ENCODE measurements around the gene STPG1. TPM values are rescaled to one million over a fixed set of nuclear protein-coding genes. Genes with fewer than 3 reads are reported as not detected.

STPG1 gene
- total RNA-seq, 1 experiment from 2014 or later, result 9.1 TPM

DNA sequence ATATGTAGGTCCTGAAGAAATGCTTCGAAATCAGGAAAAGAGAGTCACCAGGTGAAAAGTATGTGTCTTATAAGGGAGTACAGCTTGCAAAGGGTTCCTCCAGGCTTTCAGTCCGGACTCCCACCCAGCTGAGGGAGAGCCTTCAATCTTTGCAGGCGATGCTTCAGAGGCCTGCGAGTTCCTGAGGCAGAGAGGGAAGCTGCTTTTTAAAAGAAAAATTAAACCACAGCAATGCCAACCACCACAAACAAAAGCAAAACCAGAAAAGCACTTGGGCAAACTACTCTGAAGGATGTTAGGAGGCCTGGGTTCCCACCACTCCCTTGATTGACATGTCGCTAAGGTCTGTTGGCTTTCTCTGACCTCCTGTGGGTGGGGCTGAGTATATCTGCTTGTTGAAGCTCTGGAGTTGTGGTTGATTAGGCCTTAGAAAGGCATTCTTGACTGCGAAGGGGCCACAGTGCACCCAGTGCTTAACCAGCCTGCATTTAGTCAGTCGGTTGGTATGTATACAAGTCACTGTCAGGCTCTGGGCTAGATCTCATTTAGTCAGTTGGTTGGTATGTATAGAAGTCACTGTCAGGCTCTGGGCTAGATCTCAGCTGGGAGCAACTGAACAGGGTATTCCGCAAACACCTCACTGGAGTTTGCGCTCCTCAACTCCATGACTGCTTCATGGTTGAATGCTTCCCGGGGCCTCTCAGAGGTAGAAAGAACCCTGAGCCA is 3.2 kb upstream of the STPG1 start:
- intact Hi-C loops (cut with micrococcal nuclease; ENCODE audit: unreplicated experiment), result loop anchor here (10.0 kb wide), 2 partner anchors 88 to 218 kb away; partner anchors contain the start of gene RCAN3
- CTCF ChIA-PET, result interaction anchor here (0.5 to 1.3 kb wide), 2 partner anchors 141 to 148 kb away, joined by 3 read pairs; no protein-coding TSS in a partner anchor
- no peaks in the 10 kb centered on the region for H3K27me3 Mint-ChIP-seq (ENCODE audit: unreplicated experiment)
- peaks cover 33% of the 10 kb centered on the region for H3K4me1 Mint-ChIP-seq (ENCODE audit: low read depth, unreplicated experiment)
- H3K36me3 Mint-ChIP-seq (ENCODE audit: insufficient read depth, unreplicated experiment), result peaks cover 48% of the 10 kb centered on the region
- peak overlapping the region; percentile 74 for H3K27ac Mint-ChIP-seq (ENCODE audit: unreplicated experiment)
- BruUV-seq (replicated peaks), result no TSS peak
- H3K4me3 Mint-ChIP-seq (ENCODE audit: low read depth, unreplicated experiment), result peak overlapping the region; percentile 98
- no peak for TF ChIP-seq CTCF (IDR thresholded peaks at IDR 0.05; ENCODE audit: unreplicated experiment)
- peak; percentile 18 for DNase-seq
- no peaks in the 10 kb centered on the region for H3K9me3 Mint-ChIP-seq (ENCODE audit: low read depth, unreplicated experiment)

DNA sequence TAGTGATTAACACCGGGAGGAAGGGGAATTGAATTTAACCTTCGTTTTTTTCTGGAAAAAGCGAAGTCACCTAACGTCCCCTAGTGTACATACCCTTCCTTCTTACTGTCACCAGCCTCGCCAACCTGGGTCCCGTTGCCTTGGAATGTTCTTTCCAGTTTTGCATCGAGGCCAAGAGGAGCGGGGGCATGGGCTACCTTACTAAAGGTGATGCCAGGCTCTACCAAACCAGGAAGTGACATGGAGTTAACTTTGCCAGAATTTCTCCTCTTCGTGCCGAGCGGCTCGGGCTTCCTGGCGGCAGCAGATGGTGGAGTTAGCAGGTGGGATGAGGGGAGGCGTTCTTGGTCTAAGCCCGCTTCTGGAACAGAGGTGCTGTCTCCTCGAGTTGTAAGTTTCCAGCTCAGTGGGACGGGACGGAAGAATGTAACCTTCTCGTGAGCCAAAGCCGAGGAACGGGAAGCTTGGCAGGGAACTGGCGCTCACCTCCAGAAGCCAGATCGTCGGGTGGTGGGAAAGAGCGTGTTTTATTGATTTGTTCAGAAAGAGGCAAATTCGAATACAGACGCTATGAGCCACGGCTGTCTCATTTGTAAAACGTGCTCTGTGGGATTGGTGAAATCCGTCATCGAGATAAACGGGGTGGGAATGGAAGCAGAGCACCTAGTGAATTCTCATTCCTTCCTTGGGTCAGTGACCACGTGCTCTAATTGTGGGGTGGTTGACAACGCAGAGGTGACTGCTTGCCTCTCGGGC is 2.5 kb upstream of the STPG1 start:
- peaks cover 48% of the 10 kb centered on the region for H3K36me3 Mint-ChIP-seq (ENCODE audit: insufficient read depth, unreplicated experiment)
- TF ChIP-seq CTCF (IDR thresholded peaks at IDR 0.05; ENCODE audit: unreplicated experiment), result no peak
- H3K9me3 Mint-ChIP-seq (ENCODE audit: low read depth, unreplicated experiment), result no peaks in the 10 kb centered on the region
- CTCF ChIA-PET, result interaction anchor here (1.0 to 1.7 kb wide), 7 partner anchors 24 to 171 kb away, joined by 3 to 8 read pairs (median 3); partner anchors contain the start of gene RCAN3
- intact Hi-C loops (cut with micrococcal nuclease; ENCODE audit: unreplicated experiment), result loop anchor here (10.0 kb wide), 2 partner anchors 89 to 219 kb away; partner anchors contain the start of gene RCAN3
- H3K27me3 Mint-ChIP-seq (ENCODE audit: unreplicated experiment), result no peaks in the 10 kb centered on the region
- peak overlapping the region; percentile 74 for H3K27ac Mint-ChIP-seq (ENCODE audit: unreplicated experiment)
- TSS peak; percentile 59 for BruUV-seq (replicated peaks)
- peak; percentile 14 for DNase-seq
- peaks cover 37% of the 10 kb centered on the region for H3K4me1 Mint-ChIP-seq (ENCODE audit: low read depth, unreplicated experiment)
- peak overlapping the region; percentile 98 for H3K4me3 Mint-ChIP-seq (ENCODE audit: low read depth, unreplicated experiment)

GRCh38 chr1:24415334-24415909 is 1.8 kb upstream of the STPG1 start, which contains the start of gene NIPAL3:
TSS of gene NIPAL3 (plus strand) at chr1:24415802. CDS start at chr1:24419548, 3,746 bp downstream.
- peak within 1 kb of the TSS; percentile 74 for H3K27ac Mint-ChIP-seq (ENCODE audit: unreplicated experiment)
- H3K4me1 Mint-ChIP-seq (ENCODE audit: low read depth, unreplicated experiment), result peaks cover 37% of the 10 kb centered on the region
- H3K4me3 Mint-ChIP-seq (ENCODE audit: low read depth, unreplicated experiment), result peak within 1 kb of the TSS; percentile 98
- CTCF ChIA-PET, result interaction anchor here (0.7 to 1.7 kb wide), 9 partner anchors 23 to 221 kb away, joined by 3 to 8 read pairs (median 3); partner anchors contain the start of gene RCAN3
- intact Hi-C loops (cut with micrococcal nuclease; ENCODE audit: unreplicated experiment), result loop anchor here (10.0 kb wide), 2 partner anchors 89 to 219 kb away; partner anchors contain the start of gene RCAN3
- DNase-seq, result peak; percentile 96
- no peaks in the 10 kb centered on the region for H3K9me3 Mint-ChIP-seq (ENCODE audit: low read depth, unreplicated experiment)
- peak; percentile 83 for TF ChIP-seq CTCF (IDR thresholded peaks at IDR 0.05; ENCODE audit: unreplicated experiment)
- no peaks in the 10 kb centered on the region for H3K27me3 Mint-ChIP-seq (ENCODE audit: unreplicated experiment)
- H3K36me3 Mint-ChIP-seq (ENCODE audit: insufficient read depth, unreplicated experiment), result peaks cover 48% of the 10 kb centered on the region
- no TSS peak for BruUV-seq (replicated peaks)

DNA sequence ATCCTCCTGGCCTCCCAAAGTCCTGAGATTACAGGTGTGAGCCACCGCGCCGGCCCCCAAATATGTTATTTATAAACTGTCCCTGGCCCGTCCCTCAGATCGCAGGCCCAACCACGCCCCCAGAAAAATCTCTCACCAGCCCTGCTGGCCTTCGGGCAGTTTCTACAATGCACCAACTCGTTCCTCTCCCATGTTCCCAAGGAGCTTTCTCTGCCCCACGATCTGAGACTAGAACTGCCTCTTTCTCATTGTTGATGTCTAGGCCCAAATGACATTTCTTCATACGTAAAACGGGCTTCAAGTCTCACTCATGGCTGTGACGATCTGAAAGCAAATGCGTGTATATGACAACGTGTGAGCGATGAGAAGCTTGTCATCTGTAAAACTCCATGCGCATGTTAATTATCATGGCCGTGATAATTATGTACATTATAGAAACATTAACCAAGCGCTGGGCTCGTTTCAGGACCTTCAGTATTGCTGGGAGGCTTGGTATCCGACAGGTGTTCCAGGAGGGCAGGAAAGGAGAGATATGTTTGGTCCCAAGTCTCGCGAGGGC is 1.3 kb upstream of the STPG1 start:
- H3K9me3 Mint-ChIP-seq (ENCODE audit: low read depth, unreplicated experiment), result no peaks in the 10 kb centered on the region
- TF ChIP-seq CTCF (IDR thresholded peaks at IDR 0.05; ENCODE audit: unreplicated experiment), result no peak
- peaks cover 37% of the 10 kb centered on the region for H3K4me1 Mint-ChIP-seq (ENCODE audit: low read depth, unreplicated experiment)
- DNase-seq, result no peak
- CTCF ChIA-PET, result interaction anchor here (0.7 to 1.7 kb wide), 8 partner anchors 23 to 221 kb away, joined by 3 to 8 read pairs (median 3); partner anchors contain the start of gene RCAN3
- intact Hi-C loops (cut with micrococcal nuclease; ENCODE audit: unreplicated experiment), result loop anchor here (10.0 kb wide), 2 partner anchors 90 to 220 kb away; partner anchors contain the start of gene RCAN3
- H3K27ac Mint-ChIP-seq (ENCODE audit: unreplicated experiment), result peak overlapping the region; percentile 74
- peaks cover 44% of the 10 kb centered on the region for H3K36me3 Mint-ChIP-seq (ENCODE audit: insufficient read depth, unreplicated experiment)
- no peaks in the 10 kb centered on the region for H3K27me3 Mint-ChIP-seq (ENCODE audit: unreplicated experiment)
- peak overlapping the region; percentile 98 for H3K4me3 Mint-ChIP-seq (ENCODE audit: low read depth, unreplicated experiment)
- no TSS peak for BruUV-seq (replicated peaks)

Measured in Calu3 (cell line).